Activated CD4-positive, alpha-beta memory T cell treated with anti-CD3 and anti-CD28 coated beads for 36 hours (primary cell): Measurements from ENCODE around the gene ACE2. TPM values are rescaled to one million over a fixed set of nuclear protein-coding genes. Genes with fewer than 3 reads are reported as not detected.

Experiments used
- CTCF ChIA-PET: fragments of 350-600 bp; sonication (Branson Sonifier 250); formaldehyde crosslinking; loops from one replicate; lab custom pipeline; 2021; ENCODE audit warnings: antibody characterized with exemption, inconsistent platforms; lab: Charles Lee
- POLR2A ChIA-PET: fragments of 350-600 bp; sonication (Branson Sonifier 250); formaldehyde crosslinking; loops from one replicate; lab custom pipeline; 2021; ENCODE audit warnings: antibody characterized with exemption; lab: Charles Lee
- DNase-seq: peaks from one replicate; pipeline ENCODE4 v3.0.0-alpha.2; 2020
- H3K27ac Mint-ChIP-seq: one replicate; pipeline ENCODE4 v1.8.0; 2021; ENCODE audit warnings: mixed read lengths
- H3K27me3 Mint-ChIP-seq: one replicate; pipeline ENCODE4 v1.8.0; 2021; ENCODE audit warnings: mixed read lengths
- H3K36me3 Mint-ChIP-seq: one replicate; pipeline ENCODE4 v1.8.0; 2021; ENCODE audit warnings: mixed read lengths
- H3K4me1 Mint-ChIP-seq: one replicate; pipeline ENCODE4 v1.8.0; 2021; ENCODE audit warnings: low read depth, mixed read lengths
- H3K4me3 Mint-ChIP-seq: one replicate; pipeline ENCODE4 v1.8.0; 2021; ENCODE audit warnings: mild to moderate bottlenecking, mixed read lengths
- H3K9me3 Mint-ChIP-seq: one replicate; pipeline ENCODE4 v1.8.0; 2021; ENCODE audit warnings: mixed read lengths
- intact Hi-C: fragments of 100-400 bp; cut with micrococcal nuclease; formaldehyde crosslinking; loops from one replicate; pipeline ENCODE4 v1.15.1; 2023
- total RNA-seq, 2 experiments: library from RNA; stranded (reverse); gene quantifications; one replicate each; pipeline ENCODE4 v1.2.3, GENCODE V29; 2021

Gene ACE2
- total RNA-seq, 2 experiments from 2014 or later: not detected

DNA sequence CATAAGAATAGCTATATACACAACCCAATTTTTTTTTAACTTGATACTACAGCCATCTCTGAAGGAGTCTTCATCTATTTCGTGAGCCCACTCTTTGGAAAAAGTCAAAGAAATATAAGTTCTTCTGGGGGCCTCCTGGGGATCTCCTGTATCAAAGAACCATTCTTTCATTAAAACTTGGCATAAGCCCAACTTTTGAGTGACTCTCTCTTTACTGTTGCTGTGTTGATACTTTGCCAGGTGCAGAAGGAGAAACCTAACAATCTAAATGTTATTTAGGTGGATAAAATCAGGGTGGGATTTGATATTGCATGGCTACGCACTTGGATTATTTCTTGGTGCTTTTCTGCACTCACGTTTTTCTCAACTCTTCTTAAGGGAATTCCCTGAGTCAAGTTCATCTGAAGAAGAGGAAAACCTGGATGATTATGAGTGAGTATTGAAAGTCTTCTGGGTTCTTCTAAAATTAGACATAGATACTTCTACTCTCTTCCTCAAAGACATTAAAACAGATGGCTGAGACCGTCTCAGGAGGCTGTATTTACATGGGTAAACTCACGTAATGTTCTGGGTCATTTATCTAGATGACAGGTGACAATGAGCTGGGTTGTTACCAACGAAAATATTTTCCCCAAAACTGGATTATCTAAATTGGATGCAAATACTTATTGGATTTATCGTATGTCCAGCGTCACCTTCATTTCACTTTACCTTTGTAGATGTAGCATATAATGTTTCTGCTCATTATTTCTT lies 74.9 kb downstream of the ACE2 start:
- H3K36me3 Mint-ChIP-seq: no peaks in the 10 kb centered on the region
- ChIA-PET POLR2A (no interaction called here), CTCF (no interaction called here)
- no peak overlapping the region for H3K27ac Mint-ChIP-seq
- DNase-seq: no peak
- H3K4me3 Mint-ChIP-seq: no peak overlapping the region
- intact Hi-C loops: no loop called here
- no peaks in the 10 kb centered on the region for H3K27me3 Mint-ChIP-seq
- no peaks in the 10 kb centered on the region for H3K9me3 Mint-ChIP-seq
- no peaks in the 10 kb centered on the region for H3K4me1 Mint-ChIP-seq

DNA sequence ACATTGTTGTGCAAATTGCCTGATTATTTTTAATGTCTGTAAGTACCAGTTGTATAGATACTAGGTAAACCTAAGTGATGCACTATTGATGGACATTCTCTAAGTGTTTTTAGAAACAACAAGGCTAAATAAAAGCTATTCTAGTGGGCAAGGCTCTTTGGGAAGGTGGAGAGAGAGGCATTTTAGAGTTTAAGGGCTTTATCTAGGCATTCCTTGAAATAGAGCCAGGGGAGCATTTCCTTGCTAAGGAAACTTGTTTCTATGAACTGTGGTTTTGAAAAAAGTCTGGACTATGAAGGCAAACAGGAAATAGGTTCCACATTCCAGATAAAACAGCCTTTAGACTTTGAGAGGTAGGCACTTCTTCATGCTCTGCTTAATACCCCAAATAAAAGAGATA lies 76.3 kb downstream of the ACE2 start:
- no peaks in the 10 kb centered on the region for H3K4me1 Mint-ChIP-seq
- no peaks in the 10 kb centered on the region for H3K9me3 Mint-ChIP-seq
- no peak overlapping the region for H3K4me3 Mint-ChIP-seq
- no peaks in the 10 kb centered on the region for H3K36me3 Mint-ChIP-seq
- CTCF ChIA-PET: no interaction called here
- no peak overlapping the region for H3K27ac Mint-ChIP-seq
- H3K27me3 Mint-ChIP-seq: no peaks in the 10 kb centered on the region
- DNase-seq: no peak
- intact Hi-C loops: no loop called here
- POLR2A ChIA-PET: no interaction called here

DNA sequence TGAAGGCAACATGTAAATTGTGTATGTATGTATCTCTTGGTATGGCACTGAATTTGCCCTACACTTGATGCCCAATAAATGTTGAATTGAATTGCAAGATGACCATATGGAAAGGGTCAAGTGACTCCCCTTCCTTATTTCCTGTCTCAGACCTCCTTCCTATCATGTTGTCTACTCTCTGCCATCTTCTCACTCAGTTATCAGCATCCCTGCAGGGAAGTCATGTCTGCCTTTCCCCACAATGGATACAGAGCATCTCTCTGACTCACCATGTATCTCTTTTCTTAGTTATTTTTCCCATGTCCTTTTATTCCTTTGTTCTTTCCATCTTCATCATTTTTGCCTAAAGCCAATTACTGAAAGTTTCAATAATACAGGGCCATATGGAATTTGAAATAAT lies 77.7 kb downstream of the ACE2 start:
- no peaks in the 10 kb centered on the region for H3K9me3 Mint-ChIP-seq
- H3K27ac Mint-ChIP-seq: no peak overlapping the region
- no peaks in the 10 kb centered on the region for H3K27me3 Mint-ChIP-seq
- H3K36me3 Mint-ChIP-seq: no peaks in the 10 kb centered on the region
- POLR2A ChIA-PET: no interaction called here
- H3K4me3 Mint-ChIP-seq: no peak overlapping the region
- H3K4me1 Mint-ChIP-seq: no peaks in the 10 kb centered on the region
- no peak for DNase-seq
- CTCF ChIA-PET: no interaction called here
- intact Hi-C loops: no loop called here

DNA sequence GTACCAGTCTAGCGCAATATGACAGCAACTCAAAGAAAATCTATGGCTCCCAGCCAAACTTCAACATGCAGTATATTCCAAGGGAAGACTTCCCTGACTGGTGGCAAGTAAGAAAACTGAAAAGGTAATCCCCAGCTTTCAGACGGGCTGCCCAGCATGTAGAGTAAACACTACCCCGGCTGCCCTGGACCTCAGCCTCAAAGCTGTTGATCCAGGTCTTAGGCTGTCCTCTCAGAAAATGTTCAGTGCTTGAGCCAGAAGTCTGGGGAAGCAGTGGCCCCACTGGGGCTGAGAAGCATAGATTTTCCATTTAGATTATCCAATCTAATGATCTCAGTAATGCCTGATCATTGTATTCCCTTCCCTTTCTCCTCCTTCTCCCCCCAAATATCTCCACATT lies 78.3 kb downstream of the ACE2 start:
- Mint-ChIP-seq H3K36me3 (no peaks in the 10 kb centered on the region), H3K27ac (no peak overlapping the region), H3K9me3 (no peaks in the 10 kb centered on the region), H3K4me3 (no peak overlapping the region), H3K4me1 (no peaks in the 10 kb centered on the region), H3K27me3 (no peaks in the 10 kb centered on the region)
- intact Hi-C loops: no loop called here
- CTCF ChIA-PET: no interaction called here
- DNase-seq: no peak
- POLR2A ChIA-PET: no interaction called here

DNA sequence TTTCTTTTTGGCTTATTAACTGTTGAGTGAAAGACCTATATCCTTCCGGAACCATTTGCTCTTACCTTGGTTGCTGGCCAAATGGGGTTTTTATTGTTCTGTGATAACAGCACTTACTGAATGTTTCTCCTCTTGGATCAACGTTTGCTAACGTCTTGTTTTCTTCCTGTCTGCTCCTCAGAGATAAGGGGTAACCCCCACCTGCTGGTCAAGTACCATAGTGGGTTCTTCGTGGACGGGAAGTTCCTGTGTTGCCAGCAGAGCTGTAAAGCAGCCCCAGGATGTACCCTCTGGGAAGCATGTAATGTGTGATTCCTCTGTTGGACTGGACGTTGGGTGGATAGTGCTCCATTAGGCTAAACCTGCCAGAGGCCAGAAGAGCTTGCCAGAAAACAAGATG lies 84.8 kb downstream of the ACE2 start:
- H3K27me3 Mint-ChIP-seq: no peaks in the 10 kb centered on the region
- no peak overlapping the region for H3K27ac Mint-ChIP-seq
- no peaks in the 10 kb centered on the region for H3K9me3 Mint-ChIP-seq
- no peaks in the 10 kb centered on the region for H3K36me3 Mint-ChIP-seq
- POLR2A ChIA-PET: no interaction called here
- no peaks in the 10 kb centered on the region for H3K4me1 Mint-ChIP-seq
- H3K4me3 Mint-ChIP-seq: no peak overlapping the region
- CTCF ChIA-PET: interaction anchor here (0.7 kb wide), 1 partner anchor 901 kb away, joined by 3 read pairs; no protein-coding TSS in a partner anchor
- intact Hi-C loops: no loop called here
- no peak for DNase-seq

DNA sequence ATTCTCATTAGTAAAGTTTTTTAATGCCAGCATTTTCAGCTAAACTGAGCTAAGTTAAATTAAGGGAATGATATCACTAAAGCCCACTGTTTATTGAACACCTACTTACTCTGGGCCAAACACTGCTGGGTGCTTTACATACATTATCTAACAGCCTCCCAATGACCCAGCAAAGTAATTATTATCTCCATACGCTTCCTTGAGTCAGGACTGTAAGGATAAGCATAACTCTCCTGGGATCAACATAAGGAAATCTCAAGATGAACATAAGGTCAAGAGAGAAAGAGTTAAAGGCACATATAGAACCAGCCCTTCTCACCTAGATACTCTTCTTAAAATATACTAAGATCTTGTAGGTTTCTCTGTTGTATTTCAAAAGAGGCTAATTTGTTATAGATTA lies 86.5 kb downstream of the ACE2 start:
- ChIA-PET CTCF (no interaction called here), POLR2A (no interaction called here)
- DNase-seq: no peak
- Mint-ChIP-seq H3K9me3 (no peaks in the 10 kb centered on the region), H3K4me3 (no peak overlapping the region), H3K36me3 (no peaks in the 10 kb centered on the region), H3K4me1 (no peaks in the 10 kb centered on the region), H3K27ac (no peak overlapping the region), H3K27me3 (no peaks in the 10 kb centered on the region)
- intact Hi-C loops: no loop called here

DNA sequence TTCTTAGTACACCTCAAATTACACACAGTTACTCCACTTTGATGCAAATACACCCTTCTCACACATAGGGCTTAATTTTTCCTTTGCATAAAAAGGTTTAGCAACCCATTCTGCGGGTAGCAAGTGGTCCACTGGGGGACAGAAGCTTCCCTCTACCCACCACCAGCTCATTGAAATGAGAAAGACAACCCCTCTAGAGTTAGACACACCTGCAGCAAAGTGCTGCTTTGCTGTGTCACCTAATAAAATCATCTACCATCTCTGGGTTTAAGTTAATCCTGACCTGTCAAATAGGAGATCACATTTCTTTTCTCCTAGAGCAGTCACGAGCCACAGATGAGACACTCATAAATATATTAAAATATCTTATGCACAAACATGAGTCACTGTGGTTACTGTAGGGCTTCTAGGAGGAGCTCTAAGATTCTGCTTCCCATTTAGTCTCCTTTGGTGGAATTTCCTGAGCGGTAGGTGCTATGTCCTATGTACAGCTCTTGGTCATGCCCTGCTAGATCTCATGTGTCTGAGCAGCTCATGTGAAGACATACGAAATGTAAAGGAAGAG lies 88.3 kb downstream of the ACE2 start:
- POLR2A ChIA-PET: no interaction called here
- H3K4me1 Mint-ChIP-seq: no peaks in the 10 kb centered on the region
- no peaks in the 10 kb centered on the region for H3K9me3 Mint-ChIP-seq
- H3K27me3 Mint-ChIP-seq: no peaks in the 10 kb centered on the region
- H3K4me3 Mint-ChIP-seq: no peak overlapping the region
- no peak for DNase-seq
- no peak overlapping the region for H3K27ac Mint-ChIP-seq
- intact Hi-C loops: no loop called here
- H3K36me3 Mint-ChIP-seq: no peaks in the 10 kb centered on the region
- CTCF ChIA-PET: no interaction called here

DNA sequence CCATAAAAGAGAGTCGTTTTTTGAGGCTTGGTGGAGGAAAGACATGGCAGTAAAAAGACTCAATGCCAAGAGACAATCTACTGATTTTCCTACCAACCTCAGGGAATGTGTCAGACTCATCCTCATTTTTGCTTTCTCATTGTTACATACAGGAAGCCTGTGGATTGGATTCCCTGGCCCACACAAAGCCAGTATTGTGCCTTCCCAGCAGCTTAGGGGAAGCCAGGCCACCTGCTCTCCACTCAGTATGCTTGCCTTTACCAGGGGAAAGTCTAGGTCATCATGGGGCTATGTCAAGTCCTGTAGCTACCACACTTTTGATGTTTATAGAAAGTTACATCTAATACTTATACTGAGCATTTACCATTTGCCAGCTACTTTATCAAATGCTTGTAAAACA lies 89.2 kb downstream of the ACE2 start:
- Mint-ChIP-seq H3K27ac (no peak overlapping the region), H3K4me1 (no peaks in the 10 kb centered on the region), H3K36me3 (no peaks in the 10 kb centered on the region), H3K9me3 (no peaks in the 10 kb centered on the region), H3K27me3 (no peaks in the 10 kb centered on the region), H3K4me3 (no peak overlapping the region)
- DNase-seq: no peak
- POLR2A ChIA-PET: no interaction called here
- CTCF ChIA-PET: no interaction called here
- intact Hi-C loops: no loop called here

Other genes starting within 250 kb of the ACE2 start
- not detected for gene VEGFD, start 216.5 kb downstream of the ACE2 start, total RNA-seq
- 1 to 10 TPM; 2.4 to 3.1 TPM for gene PIR, start 107.6 kb downstream of the ACE2 start, total RNA-seq
- not detected for gene BMX, start 100.2 kb downstream of the ACE2 start, total RNA-seq
- gene CLTRN, start 63.8 kb upstream of the ACE2 start, total RNA-seq: under 1 TPM; 0.41 to 0.69 TPM
- gene CA5B, start 137.3 kb upstream of the ACE2 start, total RNA-seq: 10 to 100 TPM; 13.1 to 15.5 TPM
- 10 to 100 TPM; 16.2 to 17.3 TPM for gene ZRSR2, start 189.5 kb upstream of the ACE2 start, total RNA-seq